Stimulated activated naive CD8-positive, alpha-beta T cell treated with anti-CD3 and anti-CD28 coated beads, Interleukin-15, Interleukin-2, amounts not matched to agents 100 ng/mL and 50 ng/mL, for 24 hours (primary cell): ENCODE data around the gene HES1.

Source experiments
- H3K27ac Mint-ChIP-seq: one replicate; pipeline ENCODE4 v1.8.0; 2021; ENCODE audit warnings: mild to moderate bottlenecking, mixed read lengths
- H3K27me3 Mint-ChIP-seq: one replicate; pipeline ENCODE4 v1.8.0; 2021; ENCODE audit warnings: mixed read lengths
- H3K36me3 Mint-ChIP-seq: one replicate; pipeline ENCODE4 v1.8.0; 2021; ENCODE audit warnings: low read depth, mixed read lengths
- H3K4me1 Mint-ChIP-seq: one replicate; pipeline ENCODE4 v1.8.0; 2021; ENCODE audit warnings: low read depth, mixed read lengths
- H3K4me3 Mint-ChIP-seq: one replicate; pipeline ENCODE4 v1.8.0; 2021; ENCODE audit warnings: mild to moderate bottlenecking, mixed read lengths
- H3K9me3 Mint-ChIP-seq: one replicate; pipeline ENCODE4 v1.8.0; 2021; ENCODE audit warnings: mixed read lengths

Gene HES1

DNA sequence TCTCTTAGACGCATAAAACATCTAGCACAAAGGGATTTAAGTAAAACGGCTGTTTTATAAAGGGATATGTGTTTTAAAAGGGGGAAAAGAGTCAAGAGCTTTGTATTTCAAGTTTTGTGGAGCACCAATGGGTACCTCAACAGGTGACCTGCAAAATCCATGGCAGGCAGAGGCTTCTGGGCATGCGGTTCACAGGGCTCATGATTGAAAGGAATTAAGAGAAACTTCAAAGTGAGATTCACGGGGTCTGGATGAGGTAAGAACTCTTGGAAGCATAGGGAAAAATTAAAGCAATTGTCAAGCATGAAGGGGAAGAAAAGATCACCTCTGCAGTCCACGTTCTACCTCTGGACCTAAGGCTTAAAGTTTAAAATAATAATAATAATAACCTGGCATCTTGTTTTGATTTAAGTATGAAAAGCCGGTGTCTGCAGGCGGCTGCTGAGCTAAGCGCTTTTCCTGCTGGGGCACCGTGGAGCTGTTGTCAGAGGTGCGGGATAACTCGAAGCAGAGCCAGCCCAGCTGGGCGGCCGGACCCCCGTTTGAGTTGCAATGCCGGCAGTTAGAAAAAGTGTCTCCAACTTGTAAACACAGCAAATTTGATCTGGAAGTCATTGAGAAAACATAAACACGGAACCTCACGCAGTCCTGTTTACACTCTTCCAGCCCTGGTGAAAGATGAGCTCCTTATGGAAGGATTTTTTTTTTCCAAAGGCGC, 40.5 kb downstream of the HES1 start:
- Mint-ChIP-seq H3K36me3 (no peaks in the 10 kb centered on the region), H3K4me1 (no peaks in the 10 kb centered on the region), H3K27ac (no peak overlapping the region), H3K9me3 (no peaks in the 10 kb centered on the region), H3K27me3 (peaks cover 22% of the 10 kb centered on the region), H3K4me3 (no peak overlapping the region)

GRCh38 chr3:194177141-194177540, 41.2 kb downstream of the HES1 start:
- H3K9me3 Mint-ChIP-seq = no peaks in the 10 kb centered on the region
- H3K4me3 Mint-ChIP-seq = no peak overlapping the region
- peaks cover 20% of the 10 kb centered on the region for H3K27me3 Mint-ChIP-seq
- no peak overlapping the region for H3K27ac Mint-ChIP-seq
- H3K4me1 Mint-ChIP-seq = no peaks in the 10 kb centered on the region
- H3K36me3 Mint-ChIP-seq = no peaks in the 10 kb centered on the region

GRCh38 chr3:194178128-194178527, 42.2 kb downstream of the HES1 start:
- Mint-ChIP-seq H3K27ac (no peak overlapping the region), H3K4me3 (no peak overlapping the region), H3K4me1 (no peaks in the 10 kb centered on the region), H3K27me3 (peaks cover 15% of the 10 kb centered on the region), H3K36me3 (no peaks in the 10 kb centered on the region), H3K9me3 (no peaks in the 10 kb centered on the region)

DNA sequence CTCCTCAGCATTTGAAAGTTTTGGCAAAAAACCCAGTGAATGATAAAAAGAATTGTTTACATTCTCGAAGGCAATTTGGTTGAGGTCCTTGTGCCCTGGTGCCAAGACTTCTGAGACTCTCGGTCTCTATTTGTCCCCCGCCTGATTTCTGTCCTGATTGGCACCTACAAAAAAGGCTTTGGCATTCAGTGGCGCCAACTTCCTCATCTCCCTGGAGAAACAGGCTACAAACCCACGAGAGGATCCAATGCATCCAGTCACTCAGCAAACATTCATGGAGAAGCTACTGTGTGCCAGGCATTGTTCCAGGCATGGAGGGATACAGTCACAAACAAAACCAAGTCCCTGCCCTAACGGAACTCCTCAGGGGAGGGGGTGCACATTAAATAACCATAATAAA, 42.7 kb downstream of the HES1 start:
- Mint-ChIP-seq H3K9me3 (no peaks in the 10 kb centered on the region), H3K4me3 (no peak overlapping the region), H3K27me3 (peaks cover 15% of the 10 kb centered on the region), H3K4me1 (no peaks in the 10 kb centered on the region), H3K36me3 (no peaks in the 10 kb centered on the region), H3K27ac (no peak overlapping the region)

DNA sequence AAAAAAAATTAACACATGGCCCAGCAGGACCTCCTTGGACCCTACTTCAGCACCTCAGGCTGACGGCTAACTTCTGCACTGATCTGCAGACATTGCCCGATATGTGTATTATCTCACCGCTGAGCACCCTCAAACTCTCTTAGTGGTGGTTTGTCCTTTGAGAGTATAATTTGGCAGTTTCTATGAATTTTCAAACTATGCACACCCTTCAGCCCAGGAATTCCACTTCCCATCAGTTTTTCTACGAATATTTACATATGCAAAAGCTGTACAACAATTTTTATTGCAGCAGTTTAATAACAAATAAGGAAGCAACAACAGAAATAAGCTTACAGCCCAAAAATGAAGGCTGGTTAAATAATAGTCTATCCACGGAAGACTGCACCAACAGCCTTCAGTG, 44.6 kb downstream of the HES1 start:
- Mint-ChIP-seq H3K4me3 (no peak overlapping the region), H3K9me3 (no peaks in the 10 kb centered on the region), H3K4me1 (no peaks in the 10 kb centered on the region), H3K36me3 (no peaks in the 10 kb centered on the region), H3K27ac (no peak overlapping the region), H3K27me3 (peaks cover 12% of the 10 kb centered on the region)

DNA sequence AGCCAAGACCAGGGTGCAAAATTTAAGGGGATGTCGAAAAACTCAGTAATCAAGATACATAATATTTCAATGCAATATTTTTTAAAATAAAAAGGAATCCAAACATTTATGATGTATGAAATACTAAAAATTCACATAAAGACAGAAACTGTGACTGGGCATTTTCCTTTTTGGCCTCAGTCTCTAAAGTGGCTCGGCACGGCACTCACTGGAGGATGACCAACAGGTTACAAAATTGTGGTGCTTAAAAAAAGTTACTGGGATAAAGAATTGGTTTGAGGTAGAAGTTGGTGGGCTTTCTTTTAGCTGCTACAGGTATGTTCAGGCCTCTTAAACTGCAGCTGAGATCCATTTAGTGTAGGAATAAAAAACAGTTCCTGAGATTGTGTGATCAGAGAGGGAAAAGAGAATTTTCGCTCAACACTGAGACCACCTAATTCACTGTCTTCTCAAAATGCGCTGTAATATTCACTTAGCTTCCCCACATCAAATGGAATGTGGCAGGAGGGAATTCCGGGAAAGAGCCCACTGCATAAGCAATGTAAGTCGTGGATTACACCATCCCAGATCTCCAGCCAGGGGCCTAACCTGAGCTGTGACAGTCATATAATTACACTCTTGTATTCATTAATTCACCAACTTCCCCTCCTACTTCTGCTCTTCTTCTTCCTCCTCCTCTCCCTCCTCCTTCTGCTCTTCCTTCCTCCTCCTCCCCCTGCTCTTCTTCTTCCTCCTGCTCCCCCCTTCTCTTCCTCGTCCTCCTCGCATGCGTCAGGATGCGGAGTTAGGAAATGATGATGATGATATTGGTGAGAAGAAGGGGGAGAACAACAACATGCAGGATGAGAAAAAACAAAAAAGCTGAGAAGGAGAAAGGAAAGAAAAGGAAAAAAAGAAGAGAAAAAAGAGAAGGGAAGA, 45.9 kb downstream of the HES1 start:
- H3K4me1 Mint-ChIP-seq = no peaks in the 10 kb centered on the region
- no peak overlapping the region for H3K27ac Mint-ChIP-seq
- no peaks in the 10 kb centered on the region for H3K9me3 Mint-ChIP-seq
- H3K36me3 Mint-ChIP-seq = no peaks in the 10 kb centered on the region
- peaks cover 14% of the 10 kb centered on the region for H3K27me3 Mint-ChIP-seq
- no peak overlapping the region for H3K4me3 Mint-ChIP-seq

DNA sequence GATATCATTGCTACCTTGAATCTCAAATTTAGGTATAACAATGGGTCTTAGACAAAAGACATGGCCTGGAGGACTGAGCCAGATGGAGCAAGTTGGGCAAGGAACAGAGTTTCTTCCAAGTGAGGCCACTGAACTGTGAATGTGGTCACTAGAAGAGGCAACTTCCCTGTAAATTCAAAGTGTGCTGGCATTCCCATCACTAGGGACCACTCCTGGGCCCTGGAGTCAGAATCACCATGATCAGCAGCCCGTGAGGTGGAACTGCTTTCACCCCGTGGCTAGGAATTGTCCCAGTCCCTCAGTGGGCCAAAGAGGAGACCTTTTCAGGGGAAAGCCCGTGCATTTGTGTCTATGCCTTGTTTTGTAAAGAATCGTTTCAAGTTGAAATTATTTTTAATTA, 47.3 kb downstream of the HES1 start:
- Mint-ChIP-seq H3K4me3 (no peak overlapping the region), H3K4me1 (no peaks in the 10 kb centered on the region), H3K27me3 (peaks cover 11% of the 10 kb centered on the region), H3K9me3 (no peaks in the 10 kb centered on the region), H3K36me3 (no peaks in the 10 kb centered on the region), H3K27ac (no peak overlapping the region)

DNA sequence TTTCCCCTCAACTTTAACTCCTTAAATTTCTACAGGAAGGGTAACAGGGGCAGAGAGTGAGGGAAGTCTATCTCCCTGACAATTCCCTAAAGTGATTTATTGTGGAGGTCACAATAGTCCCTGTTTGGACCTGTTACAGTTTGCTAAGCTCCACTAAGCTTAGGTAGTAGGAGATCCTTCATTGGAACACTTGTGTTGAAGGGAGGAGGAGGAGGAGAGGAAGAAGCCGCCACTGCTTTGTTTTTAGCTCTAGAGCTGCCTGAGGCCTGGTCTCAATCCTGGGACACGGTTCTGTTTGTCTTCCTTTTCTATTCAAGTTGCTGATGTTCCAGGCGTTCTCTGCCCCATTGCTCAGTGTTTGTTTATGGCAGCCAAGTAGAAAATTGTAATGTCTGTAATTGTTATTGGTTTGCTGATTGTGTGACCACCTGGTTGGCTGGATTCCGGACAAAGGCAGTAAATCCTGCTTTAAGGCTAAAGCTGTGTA, 48.4 kb downstream of the HES1 start:
- peaks cover 3% of the 10 kb centered on the region for H3K27me3 Mint-ChIP-seq

GRCh38 chr3:194184801-194185200, 48.9 kb downstream of the HES1 start:
- no peaks in the 10 kb centered on the region for H3K9me3 Mint-ChIP-seq
- H3K27ac Mint-ChIP-seq = no peak overlapping the region

More for the DNA sequence above, 48.4 kb downstream of the HES1 start:
- Mint-ChIP-seq H3K4me1 (no peaks in the 10 kb centered on the region), H3K36me3 (no peaks in the 10 kb centered on the region), H3K9me3 (no peaks in the 10 kb centered on the region), H3K4me3 (no peak overlapping the region), H3K27ac (no peak overlapping the region)

DNA sequence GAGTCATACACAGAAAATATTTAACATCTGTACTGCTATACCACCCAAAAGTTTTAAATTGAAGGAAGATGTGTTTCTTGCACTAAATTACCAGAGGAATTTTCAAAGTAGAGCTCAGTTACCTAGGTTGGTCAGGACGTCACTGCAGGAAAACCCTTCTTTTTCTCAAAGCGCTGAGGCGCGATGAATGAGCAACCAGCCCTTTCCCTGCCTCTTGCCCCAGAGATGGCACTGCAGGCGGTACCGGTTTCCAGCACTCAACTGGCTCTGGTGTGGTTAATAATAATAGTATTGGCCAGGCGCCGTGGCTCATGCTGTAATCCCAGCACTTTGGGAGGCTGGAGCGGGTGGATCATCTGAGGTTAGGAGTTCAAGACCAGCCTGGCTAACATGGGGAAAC, 49.3 kb downstream of the HES1 start:
- Mint-ChIP-seq H3K27ac (no peak overlapping the region), H3K4me1 (no peaks in the 10 kb centered on the region), H3K4me3 (no peak overlapping the region), H3K27me3 (peaks cover 3% of the 10 kb centered on the region), H3K9me3 (no peaks in the 10 kb centered on the region), H3K36me3 (no peaks in the 10 kb centered on the region)

More at GRCh38 chr3:194184801-194185200, 48.9 kb downstream of the HES1 start:
- Mint-ChIP-seq H3K4me1 (no peaks in the 10 kb centered on the region), H3K27me3 (peaks cover 3% of the 10 kb centered on the region), H3K4me3 (no peak overlapping the region), H3K36me3 (no peaks in the 10 kb centered on the region)

- no peak overlapping the region for H3K27ac Mint-ChIP-seq
Measured at GRCh38 chr3:194187233-194187944, 51.4 kb downstream of the HES1 start.

More at GRCh38 chr3:194187233-194187944, 51.4 kb downstream of the HES1 start:
- H3K9me3 Mint-ChIP-seq = no peaks in the 10 kb centered on the region
- H3K27me3 Mint-ChIP-seq = peaks cover 3% of the 10 kb centered on the region
- no peak overlapping the region for H3K4me3 Mint-ChIP-seq
- no peaks in the 10 kb centered on the region for H3K36me3 Mint-ChIP-seq
- no peaks in the 10 kb centered on the region for H3K4me1 Mint-ChIP-seq
